K562 (cell line): ENCODE results near the gene HOTAIR. TPM values are rescaled to one million over a fixed set of nuclear protein-coding genes. Genes with fewer than 3 reads are reported as not detected.
A peak's percentile ranks its signal among the peaks of the same experiment; 100 is the strongest.

Source experiments
- ARID3A ChIP-seq: IDR thresholded peaks from 2 replicates; pipeline ENCODE4 v1.6.1; 2012; ENCODE audit warnings: low read depth, low read length, improper control_type of control experiment, borderline replicate concordance
- BRD4 ChIP-seq: fragments of 200-600 bp; sonication (generic); IDR thresholded peaks from 2 replicates; pipeline ENCODE4 v1.6.1; 2017; ENCODE audit warnings: inconsistent platforms
- CEBPG ChIP-seq, 3 experiments: fragments of 200-800 bp in 1 of 3; sonication (Bioruptor generic) in 1 of 3; sonication (generic) in 1 of 3; formaldehyde crosslinking in 1 of 3; IDR thresholded peaks in 2 of 3; conservative IDR thresholded peaks in 1 of 3; 2 replicates each; pipeline versions ENCODE4 v1.6.1 to v1.8.0; 2016 to 2022; ENCODE audit warnings: missing compliant biosample characterization in 2 of 3, missing genetic modification characterization in 2 of 3, mild to moderate bottlenecking in 1 of 3, missing genetic modification reagents in 1 of 3
- EP300 ChIP-seq: IDR thresholded peaks from 2 replicates; pipeline ENCODE4 v1.6.1; 2012; ENCODE audit warnings: low read length, improper control_type of control experiment
- HDAC6 ChIP-seq: IDR thresholded peaks from 2 replicates; pipeline ENCODE4 v1.6.1; 2012; ENCODE audit warnings: low read depth, mild to moderate bottlenecking, control low read depth, inconsistent platforms, low read length, moderate library complexity
- HSF4 ChIP-seq: fragments of 250-450 bp; sonication (Bioruptor Pico); IDR thresholded peaks from 2 replicates; pipeline ENCODE4 v2.1.2; 2022; ENCODE audit warnings: mild to moderate bottlenecking, moderate library complexity, borderline replicate concordance
- KAT2B ChIP-seq: IDR thresholded peaks from one replicate; pipeline ENCODE4 v1.6.1; 2012; ENCODE audit warnings: low read depth, mild to moderate bottlenecking, control low read depth, inconsistent platforms, low read length, moderate library complexity
- MTA3 ChIP-seq: fragments of 450-650 bp; formaldehyde crosslinking; IDR thresholded peaks from 2 replicates; pipeline ENCODE4 v1.6.1; 2017; ENCODE audit warnings: mild to moderate bottlenecking, borderline replicate concordance
- MYNN ChIP-seq, 2 experiments: sonication (generic); formaldehyde crosslinking in 1 of 2; IDR thresholded peaks; 2 replicates each; pipeline versions ENCODE4 v1.5.0 to v1.6.1; 2016 to 2020; ENCODE audit warnings: antibody characterized with exemption in 1 of 2, missing genetic modification reagents in 1 of 2
- NR4A1 ChIP-seq, 2 experiments: fragments of 250-450 bp in 1 of 2; fragments of 450-650 bp in 1 of 2; sonication (Bioruptor Pico) in 1 of 2; IDR thresholded peaks; 2 replicates each; pipeline versions ENCODE4 v1.4.0 to v1.6.1; 2016 to 2020; ENCODE audit warnings: mild to moderate bottlenecking in 2 of 2, missing compliant biosample characterization in 1 of 2, missing genetic modification characterization in 1 of 2, moderate library complexity in 1 of 2
- PCBP2 ChIP-seq: fragments of 200-400 bp; formaldehyde crosslinking; IDR thresholded peaks from 2 replicates; pipeline ENCODE4 v1.6.1; 2018; ENCODE audit warnings: low read length, low read depth, mild to moderate bottlenecking, moderate library complexity; ENCODE audit not compliant: poor library complexity, severe bottlenecking
- RFX7 ChIP-seq: fragments of 250-450 bp; sonication (Bioruptor Pico); IDR thresholded peaks from 2 replicates; pipeline ENCODE4 v1.5.1; 2021; ENCODE audit warnings: mild to moderate bottlenecking
- SMAD1 ChIP-seq: fragments of 150-350 bp; IDR thresholded peaks from 2 replicates; pipeline ENCODE4 v1.6.1; 2014; ENCODE audit warnings: low read length, low read depth; ENCODE audit not compliant: partially characterized antibody
- SNRNP70 ChIP-seq: fragments of 200-400 bp; formaldehyde crosslinking; optimal IDR thresholded peaks from 2 replicates; pipeline ENCODE3; 2017; ENCODE audit warnings: low read depth, low read length
- XRCC3 ChIP-seq: fragments of 450-650 bp; IDR thresholded peaks from 2 replicates; pipeline ENCODE4 v1.6.1; 2017; ENCODE audit warnings: mild to moderate bottlenecking, moderate library complexity
- ZBTB2 ChIP-seq: fragments of 450-650 bp; IDR thresholded peaks from 2 replicates; pipeline ENCODE4 v1.6.1; 2016; ENCODE audit warnings: antibody characterized with exemption
- ZNF224 ChIP-seq: sonication (generic); formaldehyde crosslinking; IDR thresholded peaks from 2 replicates; pipeline ENCODE4 v1.8.0; 2022; ENCODE audit warnings: mild to moderate bottlenecking, missing genetic modification reagents
- ZNF277 ChIP-seq: fragments of 250-450 bp; sonication (Bioruptor Pico); IDR thresholded peaks from 2 replicates; pipeline ENCODE4 v1.8.0; 2022; ENCODE audit warnings: inconsistent platforms, mild to moderate bottlenecking, moderate library complexity, borderline replicate concordance
- ZNF77 ChIP-seq: fragments of 250-450 bp; sonication (Bioruptor Pico); IDR thresholded peaks from 2 replicates; pipeline ENCODE4 v1.5.0; 2020
- polyA plus RNA-seq, 8 experiments: library from polyadenylated mRNA; depleted of rRNA in 4 of 8; stranded (reverse) in 5 of 8; unstranded in 3 of 8; fragments of >200 nt; fragmentation: Nextera tagmentation in 2 of 8; fragmentation: Illumina TruSeq in 1 of 8; extraction: Ambion mirVana in 2 of 8; extraction: Trizol in 1 of 8; gene quantifications; 2 replicates each; pipeline versions ENCODE4 v1.2.1 to v1.2.3, GENCODE V29; 2011 to 2014; ENCODE audit warnings: inconsistent platforms in 1 of 8, missing spikeins in 1 of 8
- total RNA-seq, 7 experiments: library from RNA; depleted of rRNA in 6 of 7; stranded (reverse); fragments of >200 nt in 6 of 7; fragmentation: Illumina TruSeq in 2 of 7; extraction: Trizol in 2 of 7; gene quantifications; 2 replicates each; pipeline versions ENCODE4 v1.2.1 to v1.2.3, GENCODE V29; 2011 to 2021; ENCODE audit warnings: low replicate concordance in 1 of 7
- TF ChIP-seq, protein P1 (sequence below), 2 experiments: fragments of 200-800 bp in 1 of 2; sonication (Bioruptor generic) in 1 of 2; sonication (generic) in 1 of 2; formaldehyde crosslinking in 1 of 2; IDR thresholded peaks in 1 of 2; conservative IDR thresholded peaks in 1 of 2; 2 replicates each; pipeline versions ENCODE4 v1.5.0 to v1.6.1; 2016 to 2020; ENCODE audit warnings: missing compliant biosample characterization in 1 of 2, missing genetic modification characterization in 1 of 2, missing genetic modification reagents in 1 of 2

The HOTAIR gene
- total and polyA plus RNA-seq, 9 of the 15 experiments (the other 6 are each of a cell fraction or from before 2014, with no cell fraction given): 0.04 TPM; not detected in 8

GRCh38 chr12:53995378-53996239, 20.9 kb upstream of the HOTAIR start (continued):
- TF ChIP-seq ARID3A (no peak), PCBP2 (no peak), SNRNP70 (no peak), MTA3 (peak; percentile 26; the same call in 1 of the 2 replicates), HSF4 (no peak), RFX7 (no peak), KAT2B (no peak), HDAC6 (no peak), MYNN (IDR thresholded peaks at IDR 0.05) (no peak), MYNN (CRISPR knock-in tag; IDR thresholded peaks at IDR 0.05) (no peak), SMAD1 (no peak), ZBTB2 (no peak), EP300 (no peak), ZNF224 (CRISPR knock-in tag) (no peak), NR4A1 (CRISPR knock-in tag; IDR thresholded peaks at IDR 0.05) (no peak), NR4A1 (tag; IDR thresholded peaks at IDR 0.05) (no peak), ZNF277 (no peak), XRCC3 (no peak), BRD4 (no peak), CEBPG (CRISPR knock-in tag; IDR thresholded peaks at IDR 0.05) (0 out of 2 replicates have a peak, but pooled peaks have one; percentile 24), CEBPG (tag; conservative IDR thresholded peaks at IDR 0.05 in 1 of 2, IDR thresholded peaks at IDR 0.05 in 1 of 2) (no peak), ZNF77 (CRISPR knock-in tag) (no peak)
- TF ChIP-seq, protein P1, sequence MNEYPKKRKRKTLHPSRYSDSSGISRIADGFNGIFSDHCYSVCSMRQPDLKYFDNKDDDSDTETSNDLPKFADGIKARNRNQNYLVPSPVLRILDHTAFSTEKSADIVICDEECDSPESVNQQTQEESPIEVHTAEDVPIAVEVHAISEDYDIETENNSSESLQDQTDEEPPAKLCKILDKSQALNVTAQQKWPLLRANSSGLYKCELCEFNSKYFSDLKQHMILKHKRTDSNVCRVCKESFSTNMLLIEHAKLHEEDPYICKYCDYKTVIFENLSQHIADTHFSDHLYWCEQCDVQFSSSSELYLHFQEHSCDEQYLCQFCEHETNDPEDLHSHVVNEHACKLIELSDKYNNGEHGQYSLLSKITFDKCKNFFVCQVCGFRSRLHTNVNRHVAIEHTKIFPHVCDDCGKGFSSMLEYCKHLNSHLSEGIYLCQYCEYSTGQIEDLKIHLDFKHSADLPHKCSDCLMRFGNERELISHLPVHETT (CRISPR knock-in tag; conservative IDR thresholded peaks at IDR 0.05 in 1 of 2, IDR thresholded peaks at IDR 0.05 in 1 of 2): peak in 1 of 2 experiments; percentile 52; a peak in 2 of 4 replicates
